ENCODE measurements around the gene FAM163B.

- TF ChIP-seq CTCF (IDR thresholded peaks at IDR 0.05; ENCODE audit: extremely low read depth in 1 of 2, insufficient read depth in 1 of 2, low read depth in 1 of 2, low read length in 2 of 2) (no peak), POLR2AphosphoS5 (IDR thresholded peaks at IDR 0.05; ENCODE audit: insufficient read depth, low read depth, low read length) (no peak), POLR2A (IDR thresholded peaks at IDR 0.05; ENCODE audit: low read depth, low read length) (no peak), EZH2 (IDR thresholded peaks at IDR 0.05; ENCODE audit: borderline replicate concordance, low read depth, low read length, severe bottlenecking) (no peak), MAX (IDR thresholded peaks at IDR 0.05; ENCODE audit: insufficient read depth, insufficient read length) (no peak), MYC (IDR thresholded peaks at IDR 0.05; ENCODE audit: low read depth, low read length) (no peak), FOS (IDR thresholded peaks at IDR 0.05; ENCODE audit: borderline replicate concordance, insufficient read depth, low read length) (no peak), JUN (IDR thresholded peaks at IDR 0.05; ENCODE audit: borderline replicate concordance, insufficient read depth, insufficient read length, low read depth) (no peak), GATA2 (IDR thresholded peaks at IDR 0.05; ENCODE audit: insufficient read depth, insufficient read length, low read depth, low read length) (no peak)
Measured at GRCh38 chr9:133614678-133615077, 5.5 kb upstream of the FAM163B start.

Measured in endothelial cell of umbilical vein (primary cell).